ENCODE data around the gene FRMD3.

Gene FRMD3

DNA sequence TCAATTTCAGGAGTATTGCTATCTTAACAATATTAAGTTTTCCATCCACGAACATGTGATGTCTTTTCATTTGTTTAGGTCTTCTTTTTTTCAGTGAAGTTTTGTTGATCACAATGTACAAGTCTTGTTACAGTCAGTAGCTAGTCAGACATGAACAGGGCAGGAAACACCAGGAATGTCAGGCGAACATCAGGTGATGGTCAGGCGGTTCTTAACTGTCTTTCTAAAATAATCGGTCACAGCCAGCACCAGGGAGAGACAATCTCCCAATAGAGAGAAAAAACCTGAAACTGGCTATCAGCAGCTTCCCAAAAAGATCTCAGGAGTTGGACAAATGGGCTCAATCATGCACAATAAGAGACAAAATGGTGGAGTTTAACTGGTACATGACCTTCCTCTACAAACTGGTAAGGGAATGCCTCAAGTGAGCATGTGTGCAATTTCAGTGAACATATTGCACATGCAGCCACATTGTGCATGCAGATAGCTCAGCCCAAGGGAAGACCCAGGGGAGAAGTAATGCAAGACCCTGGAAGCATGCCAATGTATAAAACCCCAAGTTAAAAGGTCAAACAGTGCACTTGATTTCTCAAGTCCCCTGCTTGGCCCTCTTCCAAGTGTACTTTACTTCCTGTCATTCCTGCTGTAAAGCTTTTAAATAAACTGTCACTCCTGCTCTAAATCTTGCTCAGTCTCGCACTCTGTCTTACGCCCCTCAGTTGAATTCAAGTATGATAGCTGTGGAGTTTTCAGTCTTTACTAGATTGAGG is 299.1 kb downstream of the FRMD3 start:
- DNase-seq (ENCODE audit: low read depth in 2 of 3, low spot score in 2 of 3): no peak

DNA sequence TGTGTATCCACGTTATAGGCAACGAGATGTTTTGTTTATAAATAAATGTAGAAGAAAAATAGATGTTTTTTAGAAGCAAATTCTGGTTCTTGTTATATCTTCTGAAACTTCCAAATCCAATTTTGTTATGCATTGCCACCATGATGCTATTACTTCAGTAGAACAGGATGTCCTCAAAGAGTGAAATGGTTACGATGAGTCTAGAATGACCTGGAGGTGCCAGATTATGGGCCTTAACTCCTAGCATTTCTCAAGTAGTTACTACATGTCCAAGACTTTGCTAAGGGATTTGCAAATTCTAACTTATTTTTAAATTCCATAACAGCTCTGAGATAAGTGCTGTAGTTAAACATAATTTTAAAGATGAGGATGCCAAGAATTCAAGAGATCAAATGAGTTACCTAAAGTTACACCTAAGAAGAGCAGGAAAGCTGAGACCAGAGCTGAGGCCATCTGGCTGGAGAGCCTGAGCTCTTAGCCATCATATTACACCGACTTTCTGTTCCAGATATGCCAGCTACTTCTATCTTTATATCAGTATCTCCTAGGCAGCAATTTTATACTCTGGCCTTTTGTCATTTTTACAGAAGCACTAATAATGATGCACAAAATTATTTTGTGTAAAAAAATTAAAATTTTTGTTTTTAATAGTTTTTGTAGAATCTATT is 302.0 kb downstream of the FRMD3 start:
- no peak for DNase-seq (ENCODE audit: low read depth in 2 of 3, low spot score in 2 of 3)

DNA sequence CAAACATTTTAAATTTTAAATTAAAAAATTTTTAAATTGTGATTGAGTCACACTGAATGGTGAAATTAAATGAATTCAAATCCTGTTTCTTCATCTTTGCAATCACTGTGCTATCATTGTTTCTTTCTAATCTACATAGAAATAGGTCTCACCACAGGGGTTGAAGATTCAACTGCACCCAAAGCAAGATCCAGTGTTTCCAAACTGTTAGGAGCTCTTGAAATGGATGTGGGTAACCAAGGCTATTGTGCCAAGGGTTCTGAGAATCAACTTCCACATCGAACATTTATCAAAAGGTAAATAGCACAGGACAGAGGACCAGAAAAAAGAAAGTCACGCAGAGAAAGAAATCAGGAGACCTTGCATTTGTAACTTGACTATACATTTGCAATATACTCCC is 302.7 kb downstream of the FRMD3 start:
- no peak for DNase-seq (ENCODE audit: low read depth in 2 of 3, low spot score in 2 of 3)

DNA sequence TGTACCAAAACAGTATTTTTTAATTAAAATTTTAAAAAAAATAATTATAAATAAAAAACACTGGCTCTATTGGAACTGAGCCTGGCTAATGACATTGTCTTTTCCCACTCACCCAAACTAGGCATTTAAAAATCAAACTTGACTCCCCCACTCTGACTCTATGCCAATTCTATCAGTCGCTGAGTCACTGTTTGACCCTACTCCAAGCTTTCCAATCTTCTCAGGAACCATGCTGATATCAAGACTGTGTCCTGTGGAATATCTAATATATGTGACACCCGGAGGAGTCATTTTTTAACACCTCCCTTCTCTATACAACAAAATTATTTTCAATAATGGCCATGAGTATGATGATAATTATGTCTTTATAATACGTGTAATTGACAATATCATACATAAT is 303.7 kb downstream of the FRMD3 start:
- DNase-seq (ENCODE audit: low read depth in 2 of 3, low spot score in 2 of 3): no peak

DNA sequence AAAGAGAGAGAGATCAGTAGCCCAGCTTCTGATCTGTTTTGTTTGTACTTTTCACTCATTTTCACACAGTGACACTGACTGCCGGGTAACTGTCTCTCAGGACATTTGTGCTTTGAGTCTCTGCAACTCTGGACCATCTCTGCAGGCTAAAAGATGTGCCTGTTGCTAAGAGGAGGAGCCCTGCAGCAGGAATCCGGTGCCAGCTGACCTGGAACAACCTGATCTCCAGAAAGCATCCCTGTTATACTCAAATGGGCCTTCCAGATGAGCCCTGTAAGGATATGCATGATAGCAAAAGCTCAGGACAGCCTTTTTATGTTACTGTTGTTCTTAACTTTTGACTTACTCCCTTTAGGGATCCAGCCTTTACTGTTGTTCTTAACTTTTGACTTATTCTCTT is 304.6 kb downstream of the FRMD3 start:
- no peak for DNase-seq (ENCODE audit: low read depth in 2 of 3, low spot score in 2 of 3)

DNA sequence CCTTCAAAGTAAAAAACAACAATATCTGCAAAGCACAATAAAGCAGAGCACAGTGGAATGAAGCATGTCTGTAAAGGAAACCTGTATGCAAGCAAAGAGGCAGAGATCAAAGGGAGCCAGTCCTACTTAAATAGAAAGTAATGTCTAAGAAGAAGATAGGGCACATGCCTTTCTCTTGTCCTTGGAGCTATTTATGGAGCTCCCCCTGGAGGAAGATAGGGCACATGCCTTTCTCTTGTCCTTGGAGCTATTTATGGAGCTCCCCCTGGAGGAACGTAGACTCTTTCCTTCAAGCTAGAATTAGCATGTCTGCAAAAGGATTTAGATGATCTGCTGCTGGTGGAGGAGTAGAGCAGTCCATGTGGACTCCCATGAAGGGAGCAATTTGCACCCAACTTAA is 307.2 kb downstream of the FRMD3 start:
- no peak for DNase-seq (ENCODE audit: low read depth in 2 of 3, low spot score in 2 of 3)

DNA sequence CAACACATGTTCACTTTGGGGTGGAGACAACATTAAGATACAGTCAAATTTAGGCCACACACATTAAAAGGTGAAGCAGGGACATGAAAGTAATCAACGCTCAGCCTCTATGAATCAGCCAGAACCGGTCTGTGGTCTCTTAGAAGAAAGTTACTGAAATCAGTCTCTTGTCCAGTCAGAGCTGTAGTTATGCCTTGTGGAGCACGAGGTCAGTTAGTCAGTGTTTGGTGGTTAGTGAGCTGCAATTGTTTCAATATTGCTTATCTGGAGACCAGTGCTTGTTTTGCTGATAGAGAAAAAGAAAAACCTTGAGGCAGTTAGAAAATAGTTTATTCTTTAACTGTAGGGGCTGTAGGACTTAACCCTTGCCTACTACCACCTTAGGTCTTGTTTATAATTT is 317.5 kb downstream of the FRMD3 start:
- DNase-seq (ENCODE audit: low read depth in 2 of 3, low spot score in 2 of 3): no peak

DNA sequence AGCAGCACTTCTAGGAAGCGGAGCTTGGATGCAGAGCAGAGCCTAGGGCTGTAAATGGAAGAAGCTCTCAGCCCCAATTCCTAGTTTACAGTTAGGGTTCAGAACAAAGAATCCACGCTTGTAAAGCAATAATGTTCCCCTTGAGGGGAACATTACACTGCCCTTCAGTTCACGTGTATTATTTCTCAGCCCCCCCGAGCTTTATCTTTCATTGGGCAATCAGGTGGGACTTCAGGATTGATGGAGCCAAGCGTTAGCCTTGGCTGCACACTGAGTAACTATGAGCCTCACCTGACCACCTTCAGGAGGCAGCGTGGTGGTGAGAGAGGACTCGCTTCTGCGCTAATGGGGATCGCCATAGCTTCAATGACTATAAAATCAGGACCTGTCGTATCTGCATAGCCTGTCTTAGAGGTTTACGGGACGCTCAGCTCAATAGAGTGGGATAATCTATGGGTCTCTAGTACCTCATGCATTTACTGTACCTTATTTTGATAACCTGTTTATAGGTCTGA is 318.2 kb downstream of the FRMD3 start:
- no peak for DNase-seq (ENCODE audit: low read depth in 2 of 3, low spot score in 2 of 3)

DNA sequence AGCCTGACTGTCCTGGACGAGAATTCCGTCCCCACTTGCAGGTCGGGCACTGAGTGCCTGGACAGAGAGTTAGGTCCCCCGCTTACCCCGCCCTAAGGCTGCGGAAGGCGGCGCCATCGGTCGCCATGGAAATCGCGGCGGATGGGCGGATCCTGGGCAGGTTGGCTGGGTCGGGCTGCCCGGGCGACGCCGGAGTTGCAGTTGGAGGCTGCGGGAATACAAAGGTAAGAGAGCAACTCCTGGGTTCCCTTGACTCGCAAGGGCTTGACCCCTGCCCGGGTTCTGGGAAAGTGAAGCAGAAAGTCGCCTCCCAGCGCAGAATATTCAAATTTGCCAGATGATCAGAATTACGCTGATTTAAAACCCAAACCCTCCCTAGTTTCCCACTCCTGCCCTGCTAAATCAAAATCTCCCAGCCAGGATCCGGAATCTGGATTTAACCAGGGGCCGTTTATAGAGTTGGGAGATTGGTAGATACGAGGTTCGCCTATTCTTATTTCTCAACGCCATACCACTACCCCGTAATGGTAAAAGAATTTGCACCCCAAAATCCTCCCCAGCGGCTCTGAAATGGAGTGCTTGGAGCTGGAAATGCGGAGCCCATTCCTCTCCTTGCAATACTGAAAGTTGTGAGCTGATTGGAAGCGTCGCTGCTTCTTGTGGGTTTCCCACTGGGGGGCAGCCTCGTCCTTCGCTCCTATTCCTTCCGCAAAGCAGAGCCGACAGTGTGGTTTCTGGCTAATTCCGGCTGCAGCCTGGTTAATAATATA is 318.9 kb downstream of the FRMD3 start:
- DNase-seq (ENCODE audit: low read depth in 2 of 3, low spot score in 2 of 3): no peak

DNA sequence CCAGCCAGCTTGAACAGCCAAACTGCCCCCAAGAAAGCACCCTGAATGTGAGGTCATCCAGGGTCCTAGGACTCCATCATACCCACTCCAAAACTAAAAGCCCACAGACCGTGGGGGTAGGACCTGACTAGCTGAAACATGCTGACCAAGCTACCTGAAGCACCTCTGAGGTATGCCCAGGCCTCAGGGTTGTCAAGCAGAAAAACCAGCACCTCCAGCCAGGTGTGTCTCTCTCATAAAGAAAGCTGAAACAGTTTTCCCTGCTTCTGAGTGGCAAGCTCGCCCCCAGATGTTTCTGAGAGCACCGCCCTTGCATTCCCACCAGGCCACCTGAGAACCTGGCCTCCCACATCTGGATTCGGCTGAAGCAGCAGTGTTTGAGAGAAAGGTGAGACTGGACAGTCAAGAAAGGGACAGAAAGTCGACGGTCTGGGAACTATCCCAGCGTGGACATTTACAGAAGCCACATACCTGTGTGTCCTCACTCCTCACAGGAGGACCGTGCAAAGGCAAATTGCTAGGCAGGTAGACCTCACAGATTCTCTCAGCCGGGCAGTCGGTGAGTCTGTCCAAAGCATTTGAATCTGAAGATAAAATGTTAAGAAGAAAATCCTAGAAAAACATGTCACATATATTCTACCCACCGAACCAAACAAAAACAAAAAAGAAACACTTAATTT is 319.6 kb downstream of the FRMD3 start:
- DNase-seq (ENCODE audit: low read depth in 2 of 3, low spot score in 2 of 3): no peak

DNA sequence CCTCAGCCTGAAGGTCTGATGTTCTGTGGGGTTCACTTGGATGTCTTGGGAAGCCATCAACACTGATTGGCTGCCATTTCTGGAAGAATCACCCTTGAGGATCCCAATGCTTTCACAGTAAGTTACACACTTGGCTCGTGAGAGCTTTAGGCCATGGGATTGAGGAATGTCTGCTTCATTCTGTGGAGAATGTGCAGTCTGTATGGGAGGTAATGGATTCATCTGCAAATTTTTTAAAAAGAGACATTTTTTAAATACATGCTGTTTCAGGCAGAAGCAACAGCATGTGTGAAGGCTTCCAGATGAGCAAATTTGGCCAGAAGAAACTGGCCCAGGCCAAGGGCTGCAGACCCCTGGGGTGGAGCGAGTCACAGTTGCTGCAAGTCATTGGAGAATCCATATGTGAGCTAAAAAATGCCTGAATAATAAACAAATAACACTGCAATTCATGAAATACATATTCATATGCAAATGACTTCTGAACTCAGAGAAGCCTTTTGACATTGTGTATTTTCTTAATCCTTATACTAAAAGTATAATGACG is 328.9 kb downstream of the FRMD3 start:
- DNase-seq (ENCODE audit: low read depth in 2 of 3, low spot score in 2 of 3): no peak

DNA sequence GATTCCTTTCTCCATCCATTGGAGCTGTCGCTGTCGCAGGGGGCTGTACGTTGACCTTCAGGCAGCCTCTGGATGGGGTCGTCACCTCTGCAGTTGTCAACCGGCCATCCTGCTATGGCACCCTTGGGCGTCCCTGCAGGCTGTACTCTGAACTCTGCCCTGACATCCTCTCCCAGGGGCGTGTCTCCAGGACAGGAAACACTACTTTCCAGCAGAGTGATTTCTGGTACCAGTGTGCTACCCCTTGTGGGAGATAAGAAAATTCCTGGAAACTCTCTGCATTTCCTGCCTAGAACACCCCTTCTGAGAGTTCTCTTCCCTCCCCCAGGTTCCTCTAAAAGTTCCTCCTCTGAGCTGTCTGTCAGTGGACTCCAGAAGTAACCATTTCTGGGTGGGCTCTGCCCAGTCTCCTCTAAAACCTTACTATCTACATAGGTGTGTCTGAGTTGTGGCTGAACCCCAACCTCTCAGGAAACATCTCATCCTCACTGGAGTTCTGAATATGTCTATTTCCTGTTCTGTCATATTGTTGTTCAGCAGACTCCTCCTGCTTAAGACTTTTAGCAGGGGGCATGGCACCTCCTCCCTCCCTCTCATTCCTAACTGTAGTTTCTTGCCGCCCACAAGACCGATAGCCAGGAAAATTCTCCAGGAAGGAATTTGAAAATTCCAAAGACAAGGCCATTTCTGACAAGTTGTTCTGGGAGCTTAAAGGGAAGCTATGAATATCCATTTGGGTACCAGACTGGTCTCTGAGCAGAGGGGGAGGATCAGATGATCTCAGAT is 329.9 kb downstream of the FRMD3 start:
- no peak for DNase-seq (ENCODE audit: low read depth in 2 of 3, low spot score in 2 of 3)

DNA sequence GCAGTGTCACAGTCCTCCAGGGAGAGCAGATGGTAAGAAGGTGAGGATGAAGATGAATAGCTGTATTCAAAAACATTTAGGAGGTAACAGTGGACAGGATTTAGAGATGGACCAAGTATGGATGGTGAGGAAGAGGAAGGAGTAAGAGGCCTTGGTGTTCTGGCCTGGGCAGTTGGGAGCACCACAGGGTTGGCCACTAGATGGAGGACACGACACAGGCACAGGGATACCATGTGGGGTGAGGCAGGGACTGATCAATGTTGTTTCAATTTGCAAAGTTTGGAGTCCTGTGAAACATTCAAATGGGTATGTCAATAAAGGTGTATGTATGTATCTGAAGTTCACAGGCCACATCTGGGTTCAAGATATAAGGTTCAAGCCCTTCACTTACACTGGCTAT is 334.2 kb downstream of the FRMD3 start:
- no peak for DNase-seq (ENCODE audit: low read depth in 2 of 3, low spot score in 2 of 3)

DNA sequence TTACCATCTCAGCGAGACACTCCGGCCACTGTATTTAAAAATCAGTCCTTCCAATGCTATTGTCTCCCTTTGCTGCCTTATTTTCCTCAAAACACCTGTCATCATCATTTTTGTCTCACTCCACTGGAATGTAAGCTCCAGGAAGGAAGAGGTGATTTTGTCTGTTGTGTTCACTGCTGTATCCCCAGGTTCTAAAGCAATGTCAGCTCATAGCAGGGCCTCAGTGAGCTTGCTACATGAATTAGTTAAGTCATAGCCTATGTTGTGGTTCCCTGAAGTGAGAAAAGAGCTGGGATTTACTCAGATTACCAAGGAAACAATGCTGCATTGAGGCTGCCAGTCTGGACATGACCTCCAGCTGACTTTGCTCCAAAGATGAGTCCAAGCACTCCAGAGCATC is 337.7 kb downstream of the FRMD3 start:
- DNase-seq (ENCODE audit: low read depth in 2 of 3, low spot score in 2 of 3): no peak

DNA sequence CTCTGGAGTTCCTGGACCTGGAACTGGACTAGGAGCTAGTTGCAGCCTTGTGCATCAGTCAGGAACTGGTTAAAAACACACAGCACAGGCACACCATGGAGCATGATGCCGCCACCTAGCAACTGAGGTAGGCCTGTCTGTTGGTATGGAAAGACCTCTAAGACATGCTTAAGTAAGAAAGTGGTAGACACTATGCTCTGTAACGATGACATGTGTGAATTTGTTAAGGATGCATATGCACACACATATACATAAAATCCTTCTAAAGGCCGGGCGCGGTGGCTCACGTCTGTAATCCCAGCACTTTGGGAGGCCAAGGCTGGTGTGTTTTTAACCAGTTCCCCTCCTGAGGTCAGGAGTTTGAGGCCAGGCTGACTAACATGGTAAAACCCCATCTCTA is 338.4 kb downstream of the FRMD3 start:
- no peak for DNase-seq (ENCODE audit: low read depth in 2 of 3, low spot score in 2 of 3)

DNA sequence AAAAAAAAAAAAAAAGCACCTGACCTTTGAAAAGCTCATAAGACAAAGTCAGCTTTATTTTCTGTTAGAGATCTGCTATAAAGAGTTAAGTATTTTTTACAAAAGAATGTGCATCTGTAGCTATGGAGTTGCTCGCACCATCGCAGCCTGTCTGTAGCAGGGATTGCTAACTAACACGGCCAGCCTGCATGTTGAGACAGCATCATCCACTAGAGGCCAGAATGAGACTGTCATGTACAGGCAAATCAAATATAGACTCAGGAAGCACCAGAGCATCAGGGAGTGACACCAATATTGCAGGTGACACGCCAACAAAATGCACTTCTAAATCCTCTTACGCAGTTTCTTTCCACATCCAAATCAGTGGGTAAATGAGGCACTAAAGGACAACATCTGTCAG is 339.0 kb downstream of the FRMD3 start:
- no peak for DNase-seq (ENCODE audit: low read depth in 2 of 3, low spot score in 2 of 3)

DNA sequence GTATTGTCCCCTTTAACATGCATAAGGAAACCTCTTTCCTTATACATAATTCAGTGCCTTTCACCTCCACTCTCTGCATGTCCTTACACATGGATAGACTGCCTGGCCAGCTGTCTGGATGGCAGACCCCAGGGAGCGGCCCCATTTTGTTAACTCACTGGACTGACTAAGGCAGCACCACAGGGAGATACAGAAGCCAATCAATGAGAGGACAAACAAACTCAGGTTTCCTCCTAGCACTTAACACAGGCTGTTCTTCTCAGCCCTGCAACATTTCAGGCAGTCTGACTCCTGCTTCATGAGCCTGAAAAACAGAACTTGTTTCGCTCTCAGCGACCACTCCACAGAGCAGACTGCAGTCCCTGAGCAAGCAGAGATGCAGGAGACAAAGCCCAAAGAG is 339.8 kb downstream of the FRMD3 start:
- no peak for DNase-seq (ENCODE audit: low read depth in 2 of 3, low spot score in 2 of 3)

DNA sequence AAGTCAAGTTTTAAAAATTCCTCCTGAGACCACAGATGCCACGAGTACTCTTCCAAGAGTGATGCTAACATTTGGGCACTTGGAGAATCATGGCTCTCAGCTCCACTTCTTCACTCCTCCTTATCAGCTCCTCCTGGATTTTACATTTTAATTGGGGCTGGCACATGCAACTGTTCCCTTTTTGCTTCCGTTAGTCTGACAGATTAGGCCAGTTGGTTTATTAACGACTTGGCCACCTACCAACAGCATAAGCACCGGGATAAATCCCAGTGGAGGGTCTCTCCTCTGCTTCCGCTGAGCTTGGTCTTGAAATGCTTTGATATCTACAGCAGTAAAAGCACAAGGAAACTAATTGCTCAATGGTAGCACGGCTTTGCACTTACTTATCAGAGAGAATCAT is 340.6 kb downstream of the FRMD3 start:
- DNase-seq (ENCODE audit: low read depth in 2 of 3, low spot score in 2 of 3): no peak

DNA sequence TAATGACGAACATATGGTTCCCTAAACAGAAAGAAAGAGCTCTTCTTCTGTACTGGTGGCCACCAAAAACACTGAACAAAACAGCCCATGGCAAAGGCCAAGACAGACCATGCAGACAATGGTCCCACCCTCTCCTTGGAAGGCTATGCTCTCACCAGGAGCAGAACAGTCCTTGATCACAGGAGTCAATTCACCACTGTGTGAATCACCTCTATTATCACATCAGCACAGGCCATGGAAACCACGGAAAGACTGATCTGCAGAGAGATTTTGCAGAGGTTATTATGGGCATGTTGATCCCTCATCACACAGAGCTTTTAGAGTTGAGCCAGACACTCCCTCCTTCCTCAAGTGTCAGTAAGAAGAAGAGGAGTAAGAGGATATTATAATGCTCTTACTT is 341.3 kb downstream of the FRMD3 start:
- DNase-seq (ENCODE audit: low read depth in 2 of 3, low spot score in 2 of 3): no peak
